HL-60/S4 (cell line): ENCODE results near the gene CLIC5.

Experiments
- in situ Hi-C: fragments of 300-500 bp; cut with MboI; formaldehyde crosslinking; loops from 2 replicates; pipeline ENCODE4 v1.14.3; 2022; ENCODE audit warnings: low sequenced_read_pairs

CLIC5 gene

DNA sequence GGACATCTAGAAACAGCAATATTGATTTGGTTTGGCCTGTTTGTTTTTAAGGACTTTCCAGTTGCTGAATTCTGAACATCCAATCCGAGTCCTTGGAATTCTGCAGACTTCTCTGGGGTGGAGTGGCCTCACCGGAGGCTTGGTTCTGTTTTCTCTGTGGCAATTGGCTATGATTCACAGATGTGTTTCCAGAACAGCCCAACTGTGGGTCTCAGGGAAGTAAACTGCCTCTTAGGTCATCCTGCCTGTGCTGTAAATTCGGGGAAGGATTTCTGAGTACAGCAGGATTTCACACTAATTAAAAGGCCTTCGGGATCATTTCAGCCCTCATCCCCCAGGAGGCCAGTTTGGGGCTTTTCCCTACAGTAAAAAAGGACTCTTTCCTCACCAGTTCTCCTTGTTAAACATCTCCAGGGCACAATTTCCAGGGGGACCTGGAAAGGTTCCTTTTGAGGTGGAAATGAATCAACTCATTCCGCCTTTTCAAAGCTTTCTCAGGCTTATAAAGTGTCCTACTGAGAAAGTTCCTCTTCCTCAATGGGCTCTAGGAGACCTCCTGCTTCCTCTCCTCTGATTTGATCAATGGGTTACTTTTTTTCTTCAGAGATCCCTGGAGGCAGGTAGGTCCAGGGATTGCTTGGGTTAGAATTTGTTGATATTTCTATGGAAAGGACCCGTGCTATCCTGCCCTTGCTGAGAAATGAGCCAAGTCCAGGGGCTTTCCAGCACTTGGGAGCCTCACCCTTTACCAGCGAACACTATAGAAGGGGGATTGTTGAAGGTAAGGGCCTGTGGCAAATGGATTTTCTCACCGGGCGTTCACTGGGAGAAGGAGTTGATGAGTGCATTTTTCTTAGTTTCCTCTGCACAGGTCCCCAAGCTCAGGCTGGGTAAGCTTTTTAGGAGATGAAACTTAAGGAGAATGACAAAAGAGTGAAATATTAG, 114.6 kb downstream of the CLIC5 start:
- in situ Hi-C loops = loop anchor here (25.0 kb wide), 2 partner anchors 489 to 1414 kb away; no protein-coding TSS in a partner anchor

DNA sequence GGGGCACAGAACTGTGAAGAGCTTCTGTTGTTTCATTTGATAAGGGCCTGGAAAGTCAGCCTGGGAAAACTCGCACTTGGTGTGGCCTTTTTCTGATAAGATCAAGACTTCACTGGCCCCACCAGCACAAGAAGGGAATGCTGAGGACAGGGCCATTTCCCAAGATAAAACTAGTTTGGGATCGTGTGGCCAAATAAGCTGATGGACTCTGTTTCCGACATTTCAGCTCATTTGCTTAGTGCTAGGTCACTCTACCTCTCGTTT, 116.0 kb downstream of the CLIC5 start:
- in situ Hi-C loops = no loop called here

DNA sequence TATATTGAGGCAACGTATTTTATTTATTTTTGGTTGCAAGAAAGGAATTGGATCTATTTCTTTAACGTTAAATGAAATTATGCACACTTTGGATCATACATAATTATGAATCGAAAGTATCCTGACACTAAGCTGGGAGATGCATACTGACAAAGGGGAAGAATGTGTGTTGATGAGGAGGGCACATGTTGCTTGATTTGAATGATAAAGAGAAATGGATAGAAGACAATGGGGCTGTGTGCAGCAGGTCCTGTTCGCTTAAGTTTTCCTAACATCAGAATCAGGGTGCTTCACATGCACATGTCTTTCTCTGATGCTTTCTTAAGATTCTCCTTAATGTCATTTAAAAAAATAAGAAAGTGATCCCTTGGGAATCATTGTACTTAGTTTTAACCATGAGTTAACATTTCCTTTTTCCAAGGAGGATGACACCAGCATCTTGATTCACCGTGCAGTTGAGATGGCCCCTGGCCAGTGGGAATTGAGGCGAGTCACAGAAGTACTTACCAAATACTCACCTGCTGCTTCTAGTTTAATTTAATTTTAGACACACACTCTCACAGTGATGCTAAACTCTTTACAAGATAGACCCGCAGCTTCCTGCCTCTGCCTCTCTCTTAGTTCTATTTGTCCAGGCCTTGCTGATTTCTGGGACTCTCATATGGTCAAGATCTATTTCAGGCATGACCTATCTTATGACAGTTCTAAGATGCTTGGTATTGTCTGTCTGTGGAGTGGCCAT, 116.5 kb downstream of the CLIC5 start:
- in situ Hi-C loops = no loop called here

DNA sequence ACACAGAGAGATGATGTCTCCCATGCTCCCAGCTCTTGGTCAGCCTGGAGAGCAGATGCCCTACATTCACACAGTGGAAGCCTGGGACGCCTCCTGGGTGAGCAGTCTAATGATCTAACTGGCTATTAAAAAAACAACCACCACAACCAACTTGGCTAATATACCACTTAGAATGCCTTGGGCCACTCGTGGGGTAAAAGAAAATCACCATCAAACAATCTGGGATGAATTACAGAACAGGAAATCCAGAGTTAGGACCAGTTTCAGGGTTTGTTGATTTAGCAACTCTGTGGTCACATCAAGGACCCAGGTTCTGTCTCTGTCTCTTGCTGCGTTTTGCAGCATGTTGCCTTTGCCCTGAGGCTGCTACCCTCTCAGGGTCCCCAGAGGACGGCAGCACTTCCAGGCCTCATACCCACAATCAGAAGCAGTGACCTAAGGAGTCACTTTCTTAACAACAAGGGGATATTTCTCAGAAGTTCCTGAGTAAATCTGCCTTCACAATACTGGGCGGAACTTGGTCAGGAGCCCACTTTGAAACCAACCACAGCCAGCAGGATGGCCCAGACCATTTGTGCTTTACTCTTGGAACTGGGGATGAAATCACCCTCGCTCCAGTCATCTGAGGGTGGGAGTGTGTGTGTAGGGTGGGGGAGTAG, 118.7 kb downstream of the CLIC5 start:
- in situ Hi-C loops = no loop called here

DNA sequence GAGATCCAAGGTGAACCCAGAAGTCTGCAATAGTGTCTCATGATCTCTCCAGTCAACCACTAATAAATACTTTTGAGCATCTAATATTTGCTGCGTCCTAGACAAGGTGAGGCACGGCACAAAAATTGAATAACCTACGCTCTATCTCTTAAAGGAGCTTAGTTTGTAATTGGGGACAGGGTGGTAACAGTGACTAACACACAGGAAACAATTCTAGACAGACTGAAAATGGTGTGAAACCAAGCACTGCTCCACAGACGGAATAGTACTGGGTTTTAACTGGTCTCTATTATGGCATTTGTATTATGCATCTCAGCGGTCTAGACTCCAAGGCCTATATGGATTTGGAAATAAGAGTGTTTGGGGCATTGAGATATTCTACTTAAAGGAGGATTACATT, 120.1 kb downstream of the CLIC5 start:
- in situ Hi-C loops = no loop called here

DNA sequence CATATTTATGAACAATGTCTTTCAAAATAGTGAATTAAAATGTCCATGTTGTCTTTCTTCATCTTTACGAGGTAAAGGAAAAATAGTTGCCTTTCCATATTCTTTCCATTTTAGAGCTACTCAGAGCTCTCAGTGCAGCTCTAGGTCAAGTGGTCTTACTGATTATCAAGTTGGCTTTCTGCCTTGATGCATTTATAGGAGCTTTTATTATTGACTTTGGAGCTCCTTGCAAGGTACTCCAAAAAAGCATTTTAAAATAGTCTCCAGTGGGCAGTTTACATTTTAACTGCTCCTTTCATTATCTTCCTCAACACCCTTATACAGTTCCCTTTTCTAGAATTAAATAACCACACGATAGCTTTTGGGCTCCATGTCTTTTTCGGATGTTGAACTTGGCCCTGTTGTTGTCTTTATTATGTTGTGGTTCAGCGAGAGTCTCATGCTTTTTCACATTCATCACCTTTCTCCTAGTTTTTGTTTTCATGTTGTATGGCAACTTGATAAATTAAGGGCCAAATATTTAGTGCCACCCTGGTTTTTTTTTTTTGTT, 122.9 kb downstream of the CLIC5 start:
- in situ Hi-C loops = no loop called here

DNA sequence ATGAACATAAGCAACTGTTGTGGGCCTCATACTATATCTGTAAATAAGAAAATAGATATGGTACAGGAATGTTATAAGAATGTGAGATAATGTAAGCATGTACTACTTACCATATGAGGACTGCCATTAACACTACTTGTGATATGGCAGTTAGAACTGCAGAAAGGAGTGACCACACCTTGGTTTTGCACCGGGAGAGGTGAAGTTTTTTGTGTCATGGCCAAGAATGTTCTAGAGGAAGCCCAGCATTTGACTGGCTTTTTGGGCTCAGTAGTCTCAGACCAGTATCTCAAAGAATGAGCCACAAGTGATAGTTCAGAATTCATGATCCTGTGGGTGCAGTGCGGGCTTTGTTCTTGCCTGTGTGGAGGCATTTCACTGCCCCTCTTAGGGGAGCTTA, 123.5 kb downstream of the CLIC5 start:
- in situ Hi-C loops = no loop called here

DNA sequence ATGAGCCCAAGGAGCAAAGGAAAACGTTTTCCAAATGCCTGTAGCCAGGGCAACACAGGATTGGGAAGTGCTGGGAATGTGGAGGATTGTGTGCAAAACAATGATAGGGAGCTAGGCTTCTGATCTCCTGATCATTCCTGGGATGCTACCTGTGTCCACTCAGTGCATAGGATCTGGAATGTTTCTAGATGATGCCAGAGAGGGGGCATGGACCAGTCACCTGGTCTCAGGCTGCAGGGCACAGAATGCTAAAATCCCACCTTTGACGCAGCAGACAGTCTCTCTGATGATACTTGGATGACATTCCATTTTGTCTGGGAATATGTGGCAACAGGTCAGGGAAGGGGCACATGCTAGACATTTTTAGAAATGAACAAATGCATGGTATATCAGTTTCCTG, 128.9 kb downstream of the CLIC5 start:
- in situ Hi-C loops = no loop called here

DNA sequence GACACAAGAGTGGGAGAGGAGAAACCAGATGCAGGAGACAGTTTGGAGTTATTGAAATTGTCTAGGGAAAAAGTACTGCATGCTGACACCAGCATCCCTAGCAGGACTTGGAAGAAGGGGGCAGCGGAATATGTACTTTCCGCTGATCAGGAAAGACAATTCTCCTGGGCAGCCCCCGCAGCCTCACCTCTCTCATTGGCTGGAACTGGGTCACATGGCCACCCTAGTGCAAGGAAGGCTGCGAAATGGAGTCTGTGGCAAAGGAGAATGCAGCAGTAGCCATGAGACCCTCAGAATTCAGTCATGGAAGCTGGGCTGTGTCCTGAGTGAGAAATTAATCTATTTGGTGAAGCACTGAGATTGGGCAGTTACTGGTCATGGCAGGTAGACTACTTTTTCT, 131.3 kb downstream of the CLIC5 start:
- in situ Hi-C loops = no loop called here

DNA sequence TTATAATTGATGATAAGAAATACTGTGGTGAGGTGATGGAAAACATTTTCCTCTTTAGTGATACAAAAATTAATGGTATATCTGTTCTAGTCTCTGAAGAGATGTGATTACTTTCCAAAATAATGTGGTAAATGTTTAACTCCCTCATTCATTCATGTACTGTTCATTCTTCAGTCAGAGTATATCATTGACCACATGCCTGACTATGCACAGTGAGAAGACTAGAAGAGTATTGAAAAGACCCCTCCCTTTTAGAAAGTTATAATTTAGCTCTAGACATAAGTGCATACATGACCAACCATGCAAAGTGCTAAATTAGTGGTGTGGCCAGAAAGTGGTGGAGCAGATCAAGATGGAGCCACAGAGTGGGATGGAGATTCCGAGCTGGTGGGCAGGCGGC, 133.0 kb downstream of the CLIC5 start:
- in situ Hi-C loops = no loop called here

DNA sequence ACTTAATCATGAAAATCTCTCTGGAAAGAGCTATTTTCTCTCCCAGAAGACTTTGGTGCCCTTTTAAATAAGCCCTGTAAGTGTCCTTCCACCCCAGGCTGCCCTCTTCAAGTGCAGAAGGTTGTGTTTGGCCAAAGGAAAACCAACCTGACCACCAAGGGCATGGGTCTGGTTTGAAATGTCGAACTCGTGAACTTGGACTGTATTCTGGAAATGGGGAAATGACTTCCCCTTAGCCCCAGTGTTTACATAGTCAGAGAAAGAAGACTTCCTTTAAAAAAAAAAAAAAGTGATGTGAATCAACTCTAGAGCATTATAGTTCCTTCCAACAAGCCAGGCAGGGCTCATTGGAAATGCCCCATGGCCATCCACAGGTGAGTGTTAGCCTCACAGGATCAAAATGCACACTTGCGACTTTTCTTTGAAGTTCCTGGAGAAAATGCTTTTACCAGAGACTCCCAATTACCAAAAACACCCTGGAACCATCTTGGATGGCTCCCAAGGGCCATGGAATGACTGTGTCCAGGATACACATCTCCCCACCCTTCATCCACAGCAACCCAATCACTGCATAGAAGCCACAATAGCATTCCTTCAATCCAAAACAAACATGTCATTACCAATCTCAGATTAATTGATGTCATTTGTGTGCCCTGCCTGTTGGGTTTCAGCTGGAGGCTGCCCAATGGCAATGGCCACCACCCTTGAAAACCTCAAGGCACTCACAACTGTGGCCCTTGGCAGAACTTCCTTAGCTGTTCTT, 133.8 kb downstream of the CLIC5 start:
- in situ Hi-C loops = no loop called here

DNA sequence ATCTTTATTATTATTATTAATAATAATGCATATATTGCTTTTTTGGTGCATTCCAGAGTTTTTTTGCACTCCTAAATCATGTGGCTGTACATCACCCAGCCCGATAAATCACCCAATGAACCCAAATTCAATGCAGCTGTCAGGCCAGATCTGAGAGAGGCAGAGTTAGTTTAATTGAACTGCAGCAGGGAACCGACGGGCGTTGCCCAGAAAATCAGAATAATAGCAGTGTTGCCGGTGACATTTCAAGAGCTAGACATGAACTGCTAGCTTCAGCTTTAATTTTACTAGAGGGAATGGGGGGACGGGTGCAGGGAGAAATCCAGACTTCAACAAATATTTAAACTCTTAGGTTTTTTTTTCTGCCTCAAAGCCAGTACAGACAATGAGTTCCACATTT, 135.0 kb downstream of the CLIC5 start:
- in situ Hi-C loops = no loop called here

DNA sequence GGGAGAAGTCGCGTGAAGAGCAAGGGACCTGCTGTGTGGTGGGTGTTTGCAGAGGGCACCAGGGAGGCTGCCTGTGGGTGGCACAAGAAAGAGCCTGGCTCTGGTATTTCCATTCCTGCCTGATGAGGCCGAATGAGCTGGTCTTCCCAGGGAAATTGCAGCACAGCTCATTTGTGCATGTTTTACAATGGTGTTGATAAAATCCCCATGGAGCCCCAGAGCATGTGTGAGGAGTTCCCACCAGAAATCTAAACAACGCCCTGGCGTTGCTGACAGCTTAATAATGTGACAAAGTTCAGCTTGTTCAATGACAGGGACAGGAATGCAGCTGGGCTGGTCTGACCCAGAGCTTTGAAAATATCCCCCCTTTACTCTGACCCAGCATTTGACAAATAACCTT, 135.5 kb downstream of the CLIC5 start:
- in situ Hi-C loops = no loop called here

DNA sequence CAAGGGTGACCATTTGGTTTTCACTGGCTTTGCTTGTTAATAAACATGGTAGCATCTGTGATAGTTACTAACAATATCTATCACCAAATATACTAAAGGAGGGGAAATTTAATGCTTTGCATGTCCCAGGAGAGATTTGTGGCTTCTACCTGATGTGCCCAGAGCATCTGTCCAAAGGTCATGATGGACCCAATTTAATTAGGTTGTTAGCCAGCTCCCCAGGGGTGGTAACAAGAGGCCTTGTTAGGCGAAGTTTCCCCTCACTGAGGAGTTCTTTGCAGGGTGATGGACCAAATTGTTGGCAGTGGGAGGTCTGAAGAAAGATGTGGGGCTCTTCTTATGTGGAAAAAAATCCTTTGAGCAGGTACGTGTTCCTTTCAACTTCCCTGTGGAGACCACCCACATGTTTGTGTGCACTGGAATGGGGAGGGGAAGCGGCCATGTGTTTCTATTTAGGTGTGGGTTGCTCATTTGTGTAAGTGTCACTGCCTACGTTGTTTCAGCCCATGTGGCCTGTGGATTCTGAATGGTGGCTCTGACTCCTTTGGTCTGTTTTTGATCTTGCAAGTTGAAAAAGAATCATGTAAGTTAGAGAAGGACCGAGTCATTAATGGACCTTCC, 137.6 kb downstream of the CLIC5 start:
- in situ Hi-C loops = no loop called here

DNA sequence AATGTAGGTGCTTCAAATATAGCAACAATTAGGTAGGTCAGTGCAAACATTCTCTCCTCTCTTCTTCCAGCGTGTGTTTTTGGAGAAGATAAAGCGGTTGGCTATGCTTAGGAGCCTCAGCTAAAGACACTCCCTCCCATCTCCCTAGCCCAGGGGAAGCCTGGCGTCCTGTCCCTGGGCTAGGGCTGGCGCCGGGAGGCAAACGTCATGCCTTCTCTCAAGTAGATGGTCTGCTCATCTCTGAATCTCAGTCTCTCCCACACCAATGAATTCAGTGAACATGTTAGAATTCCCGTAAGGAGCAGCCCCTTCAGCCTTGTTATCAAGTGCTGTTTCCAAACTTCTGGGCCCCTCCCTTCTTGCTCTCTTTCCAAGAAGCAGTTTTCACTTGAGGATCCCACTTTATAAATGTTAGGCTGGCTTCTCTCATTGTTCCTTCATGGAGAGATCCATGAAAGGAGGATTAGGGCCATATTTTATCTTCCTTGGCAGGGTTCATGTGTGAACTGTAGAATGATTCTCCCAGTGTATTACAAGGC, 142.8 kb downstream of the CLIC5 start:
- in situ Hi-C loops = no loop called here

DNA sequence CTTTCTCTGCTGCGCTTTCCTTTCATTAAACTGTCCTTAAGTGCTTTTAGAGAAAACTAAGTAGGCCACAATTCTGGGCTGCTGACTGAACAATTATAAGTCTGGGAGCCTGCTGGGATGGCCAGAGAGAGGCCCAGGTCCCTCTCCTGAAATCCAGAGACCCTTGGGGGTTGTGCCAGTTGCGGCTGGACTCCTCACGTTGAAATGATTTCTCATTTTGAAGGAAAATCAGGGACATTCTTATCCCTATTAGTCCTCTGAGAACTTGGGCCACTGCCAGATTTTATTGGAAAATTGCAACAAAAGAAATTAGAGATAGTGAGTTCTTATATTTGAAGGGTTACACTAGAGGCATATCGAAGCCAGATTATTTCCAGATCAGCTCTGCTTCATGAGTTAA, 145.1 kb downstream of the CLIC5 start:
- in situ Hi-C loops = no loop called here

DNA sequence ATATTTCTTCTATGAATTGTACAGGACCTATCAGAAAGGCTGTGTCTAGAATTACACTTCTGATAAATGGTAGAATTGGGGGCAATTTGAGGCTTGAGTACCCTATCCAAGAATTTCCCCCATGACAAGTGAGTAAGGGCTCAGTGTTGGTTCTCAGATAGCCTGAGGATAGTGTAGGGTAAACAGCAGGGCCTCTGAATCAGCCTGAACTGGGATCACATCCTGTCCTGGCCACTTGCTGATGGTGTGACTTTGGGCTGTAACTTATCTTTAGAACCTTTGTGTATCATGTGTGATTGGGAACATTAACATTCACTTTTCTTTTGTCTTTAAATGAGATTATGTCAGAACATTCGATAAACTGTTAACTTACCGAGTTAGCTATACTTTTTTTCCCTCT, 151.0 kb downstream of the CLIC5 start:
- in situ Hi-C loops = no loop called here

DNA sequence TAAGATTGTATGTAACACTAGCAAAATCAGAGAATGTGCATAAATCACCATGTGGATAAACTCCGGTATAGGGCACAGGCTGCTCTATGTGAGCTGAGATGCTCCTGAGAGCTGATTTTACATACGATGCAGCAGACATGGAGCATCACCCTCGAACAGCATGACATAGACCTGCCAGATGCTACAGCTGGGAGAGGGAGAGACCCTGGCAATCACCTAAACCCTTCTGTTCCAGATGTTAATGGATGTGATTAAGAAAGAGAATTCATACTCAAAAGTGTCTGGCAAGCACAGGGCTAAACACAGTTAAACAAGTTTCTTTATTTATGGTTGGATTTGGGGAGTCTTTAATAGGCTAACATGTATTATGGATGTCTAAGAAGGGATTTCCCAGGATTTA, 157.0 kb downstream of the CLIC5 start:
- in situ Hi-C loops = no loop called here

DNA sequence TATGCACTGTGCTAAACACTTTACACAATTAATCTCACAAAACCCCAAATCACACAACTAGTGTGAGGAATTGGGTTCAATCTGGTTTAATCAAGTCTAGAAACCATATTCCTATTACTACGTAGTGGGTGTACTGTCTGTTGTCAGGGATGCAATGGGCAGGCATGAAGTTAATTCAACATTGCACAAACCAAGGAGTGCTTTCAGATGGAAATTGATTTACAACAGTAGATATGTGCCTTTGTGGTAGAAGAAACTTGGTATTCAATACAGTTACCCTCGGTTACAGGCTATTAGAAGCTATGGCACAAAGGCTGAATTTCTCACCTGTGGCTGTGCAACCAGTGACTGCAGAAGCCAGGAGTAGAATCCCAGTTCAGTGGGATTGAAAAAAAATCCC, 157.8 kb downstream of the CLIC5 start:
- in situ Hi-C loops = no loop called here
